Raji (cell line): ENCODE data around the gene NAALADL2.

Source experiments
- POLR2A ChIP-seq: IDR thresholded peaks from 2 replicates; pipeline ENCODE4 v1.6.1; 2011; ENCODE audit warnings: low read depth, low read length, control low read depth; ENCODE audit not compliant: insufficient read depth

The NAALADL2 gene

GRCh38 chr3:175068587-175068986, 209.5 kb downstream of the NAALADL2 start:
- no peak for TF ChIP-seq POLR2A

- TF ChIP-seq POLR2A = no peak
Measured at GRCh38 chr3:175070946-175071345, 211.8 kb downstream of the NAALADL2 start.

DNA sequence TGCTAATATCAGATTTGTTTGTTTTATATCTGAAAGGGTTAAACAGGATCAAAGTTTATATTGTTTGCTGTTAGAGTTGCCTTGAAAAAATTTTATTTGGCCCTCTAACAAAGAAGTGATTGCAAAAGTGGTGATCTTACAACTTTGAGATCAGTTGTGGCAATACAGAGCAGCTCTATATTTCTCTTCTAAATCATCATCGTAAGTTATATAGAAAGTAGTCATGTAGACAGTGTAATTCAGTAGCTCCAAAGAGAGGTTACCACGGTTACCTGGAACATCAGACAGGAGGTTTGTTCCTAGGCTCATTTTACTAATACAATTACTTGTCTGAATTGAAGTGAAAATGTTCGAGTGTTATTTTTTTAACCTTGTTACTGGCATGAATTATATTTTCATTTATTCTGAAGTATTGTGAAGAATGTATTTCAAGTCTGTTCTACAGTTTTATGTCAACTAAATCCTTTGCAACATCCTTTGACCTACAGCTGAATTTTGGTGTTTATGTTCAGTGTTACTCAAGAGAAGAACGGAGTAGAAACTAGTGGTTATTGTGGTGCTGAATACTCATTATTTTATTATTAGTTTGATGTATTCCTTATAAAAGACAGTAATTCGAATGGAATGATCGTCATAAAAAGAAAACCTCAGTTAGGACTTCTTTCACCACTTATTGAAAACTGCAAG, 214.2 kb downstream of the NAALADL2 start:
- TF ChIP-seq POLR2A = no peak

GRCh38 chr3:175075269-175075668, 216.1 kb downstream of the NAALADL2 start:
- TF ChIP-seq POLR2A = no peak

DNA sequence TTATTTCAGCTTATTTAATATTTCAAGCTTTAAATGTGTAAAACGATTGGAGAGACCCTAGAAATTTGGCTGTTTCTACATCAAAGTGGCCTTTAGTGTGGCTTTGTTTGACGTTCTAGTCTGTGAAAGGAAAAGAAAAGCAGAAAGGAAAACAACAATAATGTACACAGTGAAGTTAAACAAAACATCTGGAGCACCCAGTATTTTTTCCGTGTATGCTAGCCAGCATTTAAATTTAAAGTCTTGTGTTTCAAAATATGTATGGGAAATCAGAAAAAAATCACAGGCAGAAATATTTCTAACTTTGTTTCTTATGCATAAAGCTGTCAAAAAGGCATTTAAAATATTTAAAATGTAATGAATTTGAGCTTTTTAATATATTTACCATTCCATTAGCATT, 218.1 kb downstream of the NAALADL2 start:
- no peak for TF ChIP-seq POLR2A

DNA sequence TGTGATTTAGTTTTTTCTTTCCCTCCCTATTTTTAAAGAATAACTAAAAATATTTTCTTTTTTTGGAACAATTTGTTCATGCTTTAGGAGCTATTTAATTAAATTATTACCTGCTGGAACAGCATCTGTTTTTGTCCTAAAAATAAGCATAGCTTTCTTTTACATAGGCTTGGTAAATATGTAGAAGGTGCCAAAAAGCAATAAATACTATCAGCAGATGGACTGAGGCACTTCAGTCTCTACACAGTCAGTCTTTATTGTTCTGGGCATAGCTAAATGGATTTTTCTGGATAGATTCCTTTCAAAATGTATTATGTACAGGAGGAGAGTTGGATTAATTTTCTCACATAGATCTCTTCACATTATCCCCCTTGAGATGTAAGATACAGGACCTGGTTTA, 223.5 kb downstream of the NAALADL2 start:
- no peak for TF ChIP-seq POLR2A

DNA sequence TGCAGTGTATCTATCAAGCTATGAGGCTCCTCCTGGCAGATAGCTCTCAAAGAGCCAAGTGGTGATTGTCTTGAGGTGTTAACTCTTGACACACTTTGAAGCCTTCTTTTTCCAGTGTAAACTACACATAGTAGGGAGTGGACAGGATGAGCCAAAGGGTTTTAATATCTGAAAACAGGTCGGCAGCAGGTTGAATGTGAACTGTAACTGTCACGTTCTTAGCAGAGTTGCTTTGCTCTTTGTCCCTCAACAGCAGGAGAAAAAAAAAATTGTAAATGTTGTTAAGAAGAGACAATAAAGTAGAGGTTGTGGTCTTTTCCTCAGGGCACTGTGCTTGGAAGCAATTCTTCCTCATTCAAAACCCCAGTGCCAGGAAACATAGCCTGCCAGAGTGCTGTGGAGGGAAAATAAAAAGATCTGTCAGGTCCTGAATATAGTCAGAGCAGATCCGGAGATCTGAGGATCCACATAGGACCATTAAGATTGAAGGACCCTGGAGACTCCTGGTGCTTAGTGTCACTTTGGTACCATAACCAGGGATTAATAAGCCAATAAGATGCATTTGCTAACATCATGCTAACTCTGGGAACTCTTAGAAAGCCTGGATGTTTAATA, 229.7 kb downstream of the NAALADL2 start:
- TF ChIP-seq POLR2A = no peak

GRCh38 chr3:175091426-175092114, 232.4 kb downstream of the NAALADL2 start:
- TF ChIP-seq POLR2A = no peak

DNA sequence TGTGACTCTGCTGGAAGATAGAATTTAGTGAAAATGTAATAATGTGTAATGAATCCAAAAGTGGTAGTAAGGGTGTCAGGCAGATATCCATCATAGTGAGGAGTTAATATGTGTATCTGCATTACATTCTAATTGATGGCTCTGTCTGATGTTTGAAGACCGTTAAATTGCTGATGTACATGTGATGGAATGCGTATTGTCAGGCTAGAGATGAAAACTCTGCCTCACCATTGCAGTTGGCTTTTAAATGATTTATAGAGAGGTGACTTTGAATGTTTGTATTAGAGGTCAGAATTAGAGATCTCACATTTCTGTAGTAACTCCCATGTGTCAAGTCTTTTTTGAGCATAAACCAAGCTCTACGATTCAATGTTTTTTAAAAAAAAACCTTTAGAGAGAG, 234.6 kb downstream of the NAALADL2 start:
- TF ChIP-seq POLR2A = no peak

DNA sequence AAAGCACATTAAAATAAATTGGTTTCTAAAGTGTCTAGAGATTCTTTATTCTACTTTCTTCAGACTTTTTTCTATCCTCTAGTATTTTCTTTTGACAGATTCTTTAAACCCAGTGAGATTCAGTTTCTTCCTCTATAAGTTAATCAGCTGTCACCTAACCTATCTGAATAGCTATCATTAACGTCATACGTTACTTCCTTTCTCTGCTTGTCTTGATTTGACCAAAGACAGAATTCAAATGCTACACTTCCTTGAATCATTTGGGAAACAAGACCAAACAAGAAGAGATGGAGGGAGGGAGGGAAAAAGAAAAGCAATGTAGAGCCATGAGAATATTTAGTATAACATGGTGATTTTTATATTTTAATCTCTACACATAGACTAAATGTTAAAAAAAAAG, 235.2 kb downstream of the NAALADL2 start:
- TF ChIP-seq POLR2A = no peak

DNA sequence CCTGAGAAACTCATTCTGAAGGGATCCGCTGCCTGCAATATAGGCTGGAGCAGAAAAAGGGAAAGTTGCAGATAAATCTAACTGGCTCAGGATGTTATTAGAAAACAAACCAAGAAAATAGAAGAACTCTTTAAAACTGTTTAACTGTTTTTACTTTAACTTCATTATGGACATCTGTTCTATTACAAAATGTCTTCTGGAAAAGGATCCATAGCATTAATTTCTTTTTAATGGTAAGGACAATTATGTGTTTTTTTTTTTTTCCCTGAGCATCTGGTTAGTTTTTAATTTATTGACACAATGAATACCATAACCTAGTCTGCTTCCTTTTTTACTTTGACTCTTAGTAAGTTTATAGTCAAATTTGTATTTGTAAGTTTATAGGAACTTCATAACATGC, 239.5 kb downstream of the NAALADL2 start:
- no peak for TF ChIP-seq POLR2A

DNA sequence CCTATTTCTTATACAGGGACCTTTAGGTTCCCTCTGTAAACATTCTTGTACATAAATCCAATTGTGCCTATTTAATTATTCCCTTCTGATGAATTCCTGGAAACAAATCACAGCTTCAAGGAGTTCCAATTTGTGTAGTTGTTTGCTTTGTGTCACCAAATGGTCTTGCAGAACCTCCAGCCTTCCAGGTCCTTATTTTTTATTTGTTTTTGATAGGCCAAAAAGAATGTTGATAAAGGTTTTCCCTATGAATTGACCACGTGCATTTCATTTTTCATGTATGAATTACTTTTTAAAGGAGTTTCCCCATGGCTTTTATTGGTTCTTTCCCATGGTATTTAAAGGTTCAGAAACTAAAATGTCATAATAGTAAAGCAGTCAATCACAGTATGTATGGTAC, 243.0 kb downstream of the NAALADL2 start:
- no peak for TF ChIP-seq POLR2A

GRCh38 chr3:175103298-175103697, 244.2 kb downstream of the NAALADL2 start:
- no peak for TF ChIP-seq POLR2A

- no peak for TF ChIP-seq POLR2A
Measured at GRCh38 chr3:175105066-175105465, 245.9 kb downstream of the NAALADL2 start.

DNA sequence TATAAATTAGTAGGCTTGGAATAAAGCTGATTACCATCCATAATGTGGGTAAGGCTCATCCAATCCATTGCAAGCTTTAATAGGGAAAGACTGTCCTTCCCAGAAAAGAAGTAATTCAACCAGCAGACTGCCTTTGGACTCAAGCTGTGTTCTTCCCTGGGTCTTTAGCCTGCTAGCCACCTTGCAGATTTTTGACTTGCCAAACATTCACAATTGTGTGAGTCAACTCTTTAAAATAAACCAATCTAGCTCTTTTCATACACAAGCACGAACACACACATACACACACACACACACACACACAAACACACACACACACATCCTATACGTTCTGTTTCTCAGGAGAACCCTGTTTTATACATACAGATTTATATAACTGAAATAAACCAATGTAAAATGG, 248.1 kb downstream of the NAALADL2 start:
- TF ChIP-seq POLR2A = no peak

DNA sequence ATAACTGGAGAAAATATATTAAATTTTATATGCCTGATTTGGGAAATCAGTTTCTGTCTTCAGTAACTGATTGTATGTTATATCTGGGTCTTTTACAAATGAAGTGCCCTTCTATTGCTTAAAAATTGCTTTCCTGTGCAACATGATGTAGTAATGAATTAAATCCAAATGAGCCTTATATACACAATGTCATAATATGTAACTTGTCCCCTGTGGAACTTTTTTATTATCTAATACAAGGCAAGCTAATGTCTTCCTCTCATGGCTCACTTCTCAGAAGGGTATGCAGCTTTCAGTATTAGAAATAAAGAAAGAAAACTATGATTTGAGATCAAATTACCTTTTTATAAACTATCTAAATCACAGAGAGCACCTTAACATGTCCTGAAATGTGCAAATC, 248.9 kb downstream of the NAALADL2 start:
- no peak for TF ChIP-seq POLR2A
